WTC11 (cell line): ENCODE data around the gene NAALADL2. TPM values are rescaled to one million over a fixed set of nuclear protein-coding genes. Genes with fewer than 3 reads are reported as not detected.
"Not testable (repeated sequence)": the region's sequence is repeated elsewhere in the genome, so short reads cannot be mapped to it uniquely, and the experiment has no call there.

ENCODE experiments used
- ATAC-seq: fragments of 200-7000 bp; cut with Tn5 transposase; 2 replicates; pipeline ENCODE4 v1.10.0; 2021; ENCODE audit warnings: mild to moderate bottlenecking, moderate library complexity
- CTCF ChIA-PET: fragments of 300-600 bp; sonication (Branson Sonifier 250); formaldehyde crosslinking; loops from one replicate; lab custom pipeline; 2021; ENCODE audit warnings: antibody characterized with exemption; lab: Charles Lee
- POLR2A ChIA-PET: fragments of 350-600 bp; sonication (Branson Sonifier 250); formaldehyde crosslinking; loops from one replicate; lab custom pipeline; 2021; ENCODE audit warnings: antibody characterized with exemption; lab: Charles Lee
- DNase-seq: peaks from one replicate; pipeline ENCODE4 v3.0.0; 2021; ENCODE audit warnings: low spot score
- H3K27ac Mint-ChIP-seq: 2 replicates; pipeline ENCODE4 v1.8.0; 2021; ENCODE audit warnings: mixed read lengths
- H3K27me3 Mint-ChIP-seq: 2 replicates; pipeline ENCODE4 v1.8.0; 2021; ENCODE audit warnings: low read depth, mild to moderate bottlenecking, moderate library complexity, mixed read lengths
- H3K36me3 Mint-ChIP-seq: 2 replicates; pipeline ENCODE4 v1.8.0; 2021; ENCODE audit warnings: mixed read lengths
- H3K4me1 Mint-ChIP-seq: 2 replicates; pipeline ENCODE4 v1.8.0; 2022; ENCODE audit warnings: mixed read lengths
- H3K4me3 Mint-ChIP-seq: 2 replicates; pipeline ENCODE4 v1.8.0; 2021; ENCODE audit warnings: mild to moderate bottlenecking, moderate library complexity, mixed read lengths
- H3K9me3 Mint-ChIP-seq: 2 replicates; pipeline ENCODE4 v1.8.0; 2021; ENCODE audit warnings: mixed read lengths
- AR ChIP-seq: fragments of 250-450 bp; sonication (Bioruptor Pico); IDR thresholded peaks from 2 replicates; pipeline ENCODE4 v1.9.0; 2021; ENCODE audit warnings: mild to moderate bottlenecking
- CDX4 ChIP-seq: fragments of 250-450 bp; sonication (Bioruptor Pico); IDR thresholded peaks from 2 replicates; pipeline ENCODE4 v1.9.0; 2021; ENCODE audit warnings: moderate library complexity, mild to moderate bottlenecking, inconsistent platforms, borderline replicate concordance
- ELF4 ChIP-seq: sonication (generic); formaldehyde crosslinking; IDR thresholded peaks from 2 replicates; pipeline ENCODE4 v1.8.1; 2022; ENCODE audit warnings: low read depth, mild to moderate bottlenecking, moderate library complexity, missing genetic modification reagents
- ERG ChIP-seq: fragments of 250-450 bp; sonication (Bioruptor Pico); IDR thresholded peaks from 2 replicates; pipeline ENCODE4 v1.8.0; 2021; ENCODE audit warnings: mild to moderate bottlenecking
- ETV6 ChIP-seq: sonication (generic); formaldehyde crosslinking; IDR thresholded peaks from 2 replicates; pipeline ENCODE4 v1.8.1; 2022; ENCODE audit warnings: mild to moderate bottlenecking, missing genetic modification reagents
- HMGA2 ChIP-seq: fragments of 250-450 bp; sonication (Bioruptor Pico); IDR thresholded peaks from 2 replicates; pipeline ENCODE4 v1.4.0; 2021; ENCODE audit warnings: mild to moderate bottlenecking, moderate library complexity
- JAZF1 ChIP-seq: fragments of 250-450 bp; sonication (Bioruptor Pico); IDR thresholded peaks from 2 replicates; pipeline ENCODE4 v1.9.0; 2021; ENCODE audit warnings: moderate library complexity, mild to moderate bottlenecking, inconsistent platforms
- NFATC4 ChIP-seq: fragments of 250-450 bp; sonication (Bioruptor Pico); IDR thresholded peaks from 2 replicates; pipeline ENCODE4 v1.9.0; 2021; ENCODE audit warnings: mild to moderate bottlenecking
- NR1H2 ChIP-seq: sonication (generic); formaldehyde crosslinking; IDR thresholded peaks from 2 replicates; pipeline ENCODE4 v1.9.0; 2021; ENCODE audit warnings: mild to moderate bottlenecking, moderate library complexity, missing genetic modification reagents
- NR2C2 ChIP-seq: sonication (generic); formaldehyde crosslinking; IDR thresholded peaks from 2 replicates; pipeline ENCODE4 v1.8.0; 2022; ENCODE audit warnings: mild to moderate bottlenecking, missing genetic modification reagents
- NR3C1 ChIP-seq: sonication (generic); formaldehyde crosslinking; conservative IDR thresholded peaks from 2 replicates; pipeline ENCODE4 v1.8.1; 2023; ENCODE audit warnings: low read depth, mild to moderate bottlenecking, missing genetic modification reagents
- OVOL2 ChIP-seq: fragments of 250-450 bp; sonication (Bioruptor Pico); IDR thresholded peaks from 2 replicates; pipeline ENCODE4 v1.9.0; 2021; ENCODE audit warnings: mild to moderate bottlenecking, borderline replicate concordance
- RORB ChIP-seq: fragments of 250-450 bp; sonication (Bioruptor Pico); IDR thresholded peaks from 2 replicates; pipeline ENCODE4 v1.9.0; 2021; ENCODE audit warnings: mild to moderate bottlenecking
- SP1 ChIP-seq: sonication (generic); formaldehyde crosslinking; conservative IDR thresholded peaks from 2 replicates; pipeline ENCODE4 v1.8.1; 2022; ENCODE audit warnings: missing genetic modification reagents
- TEAD4 ChIP-seq: sonication (generic); formaldehyde crosslinking; IDR thresholded peaks from 2 replicates; pipeline ENCODE4 v1.8.0; 2022; ENCODE audit warnings: mild to moderate bottlenecking, missing genetic modification reagents
- ZBTB21 ChIP-seq: sonication (generic); formaldehyde crosslinking; IDR thresholded peaks from 2 replicates; pipeline ENCODE4 v1.8.1; 2023; ENCODE audit warnings: mild to moderate bottlenecking, missing genetic modification reagents, borderline replicate concordance
- ZNF121 ChIP-seq: sonication (generic); formaldehyde crosslinking; IDR thresholded peaks from 2 replicates; pipeline ENCODE4 v1.8.0; 2023; ENCODE audit warnings: missing genetic modification reagents
- ZNF317 ChIP-seq: sonication (generic); formaldehyde crosslinking; IDR thresholded peaks from 2 replicates; pipeline ENCODE4 v1.8.1; 2023; ENCODE audit warnings: low read depth, mild to moderate bottlenecking, moderate library complexity, missing genetic modification reagents, borderline replicate concordance
- ZNF416 ChIP-seq: fragments of 250-450 bp; sonication (Bioruptor Pico); IDR thresholded peaks from 2 replicates; pipeline ENCODE4 v1.9.0; 2021; ENCODE audit warnings: mild to moderate bottlenecking, inconsistent platforms
- ZNF423 ChIP-seq: fragments of 250-450 bp; sonication (Bioruptor Pico); IDR thresholded peaks from 2 replicates; pipeline ENCODE4 v2.1.2; 2022; ENCODE audit warnings: mild to moderate bottlenecking, moderate library complexity
- total RNA-seq: library from RNA; stranded (reverse); gene quantifications from 3 replicates; pipeline ENCODE4 v1.2.3, GENCODE V29; 2021
- TF ChIP-seq, protein P1 (sequence below): sonication (generic); formaldehyde crosslinking; conservative IDR thresholded peaks from 2 replicates; pipeline ENCODE4 v1.8.1; 2022; ENCODE audit warnings: mild to moderate bottlenecking, missing genetic modification reagents
- TF ChIP-seq, protein P2 (sequence below): sonication (generic); formaldehyde crosslinking; IDR thresholded peaks from 2 replicates; pipeline ENCODE4 v1.8.1; 2023; ENCODE audit warnings: mild to moderate bottlenecking, missing genetic modification reagents, moderate library complexity

Gene NAALADL2
- total RNA-seq, 1 experiment from 2014 or later = 1.2 TPM

DNA sequence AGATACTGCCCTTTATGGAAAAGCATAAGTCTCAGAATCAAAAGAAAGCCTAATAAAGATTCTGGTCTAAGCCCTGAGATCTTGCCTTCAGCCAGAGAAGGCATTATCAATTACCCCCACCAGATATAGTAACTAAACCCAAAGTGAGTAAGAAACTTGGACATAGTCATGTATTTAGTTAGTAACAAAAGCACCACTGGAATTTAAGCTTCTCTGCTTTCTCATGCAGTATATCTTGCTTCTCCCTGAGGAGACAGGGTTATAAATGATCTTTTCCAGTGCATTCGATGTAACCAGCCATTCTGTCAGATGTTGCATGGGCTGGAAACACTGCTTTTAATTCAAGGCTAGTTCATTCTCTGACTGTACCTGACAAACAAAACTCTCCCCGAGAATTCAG lies 946.7 kb downstream of the NAALADL2 start (continued):
- TF ChIP-seq CDX4 = no peak
- TF ChIP-seq NFATC4 (CRISPR knock-in tag) = no peak
- TF ChIP-seq ZBTB21 = no peak

DNA sequence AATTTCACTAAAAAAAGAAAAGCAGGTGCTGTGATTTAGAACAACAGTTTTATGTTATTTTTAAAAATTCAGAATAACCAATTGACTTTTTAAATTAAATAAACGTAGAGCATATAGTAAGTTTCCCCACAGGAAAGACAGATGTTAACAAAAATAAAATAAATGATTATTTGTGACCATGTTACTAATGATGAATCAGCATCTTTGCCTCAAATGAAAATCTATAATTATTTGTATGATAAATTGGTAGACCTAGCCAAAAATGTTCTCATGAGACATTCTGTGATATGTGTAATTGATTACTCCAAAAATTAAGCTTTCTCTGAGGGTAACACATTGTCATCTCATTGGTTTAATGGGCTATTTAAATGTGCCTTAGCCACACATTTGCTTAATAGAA lies 948.0 kb downstream of the NAALADL2 start:
- Mint-ChIP-seq H3K27ac (no peak overlapping the region), H3K4me1 (peaks cover 24% of the 10 kb centered on the region), H3K27me3 (no peaks in the 10 kb centered on the region), H3K4me3 (no peak overlapping the region), H3K36me3 (no peaks in the 10 kb centered on the region), H3K9me3 (no peaks in the 10 kb centered on the region)
- ATAC-seq (no peak), DNase-seq (no peak)
- TF ChIP-seq ZNF423 (CRISPR knock-in tag) = no peak
- no peak for TF ChIP-seq RORB
- TF ChIP-seq, protein P1, sequence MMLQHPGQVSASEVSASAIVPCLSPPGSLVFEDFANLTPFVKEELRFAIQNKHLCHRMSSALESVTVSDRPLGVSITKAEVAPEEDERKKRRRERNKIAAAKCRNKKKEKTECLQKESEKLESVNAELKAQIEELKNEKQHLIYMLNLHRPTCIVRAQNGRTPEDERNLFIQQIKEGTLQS (CRISPR knock-in tag) = no peak
- no peak for TF ChIP-seq ELF4
- no peak for TF ChIP-seq AR (CRISPR knock-in tag)
- no peak for TF ChIP-seq ERG (CRISPR knock-in tag)
- TF ChIP-seq NR2C2 (CRISPR knock-in tag) = no peak
- no peak for TF ChIP-seq JAZF1 (CRISPR knock-in tag)
- no peak for TF ChIP-seq NR1H2 (CRISPR knock-in tag)
- ChIA-PET POLR2A (no interaction called here), CTCF (no interaction called here)

GRCh38 chr3:175818811-175819464 lies 959.8 kb downstream of the NAALADL2 start:
- ChIA-PET POLR2A (no interaction called here), CTCF (no interaction called here)
- Mint-ChIP-seq H3K27me3 (0 out of 2 replicates have a peak, but pooled peaks cover 7% of the 10 kb centered on the region), H3K27ac (no peak overlapping the region), H3K9me3 (peaks cover 49% of the 10 kb centered on the region), H3K36me3 (peaks cover 46% of the 10 kb centered on the region), H3K4me3 (no peak overlapping the region), H3K4me1 (peaks cover 33% of the 10 kb centered on the region)
- TF ChIP-seq OVOL2 (CRISPR knock-in tag) (no peak), NR3C1 (CRISPR knock-in tag) (no peak), ZNF121 (CRISPR knock-in tag) (no peak), TEAD4 (CRISPR knock-in tag) (no peak), ETV6 (CRISPR knock-in tag) (no peak), SP1 (no peak), AR (CRISPR knock-in tag) (no peak), ZNF317 (no peak), HMGA2 (CRISPR knock-in tag) (no peak), NFATC4 (CRISPR knock-in tag) (no peak), RORB (no peak), ZNF416 (CRISPR knock-in tag) (no peak)
- TF ChIP-seq, protein P2, sequence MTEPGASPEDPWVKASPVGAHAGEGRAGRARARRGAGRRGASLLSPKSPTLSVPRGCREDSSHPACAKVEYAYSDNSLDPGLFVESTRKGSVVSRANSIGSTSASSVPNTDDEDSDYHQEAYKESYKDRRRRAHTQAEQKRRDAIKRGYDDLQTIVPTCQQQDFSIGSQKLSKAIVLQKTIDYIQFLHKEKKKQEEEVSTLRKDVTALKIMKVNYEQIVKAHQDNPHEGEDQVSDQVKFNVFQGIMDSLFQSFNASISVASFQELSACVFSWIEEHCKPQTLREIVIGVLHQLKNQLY (CRISPR knock-in tag) = no peak
- ATAC-seq (no peak), DNase-seq (no peak)

GRCh38 chr3:175822766-175823491 lies 963.8 kb downstream of the NAALADL2 start:
- CTCF ChIA-PET = interaction anchor here (0.8 kb wide), 1 partner anchor 118 kb away, joined by 3 read pairs; no protein-coding TSS in a partner anchor
- Mint-ChIP-seq H3K4me3 (peak overlapping the region; percentile 42), H3K9me3 (peaks cover 54% of the 10 kb centered on the region), H3K36me3 (peaks cover 48% of the 10 kb centered on the region), H3K27ac (peak overlapping the region; percentile 99), H3K4me1 (peaks cover 54% of the 10 kb centered on the region)
- DNase-seq (peak; percentile 21), ATAC-seq (peak; percentile 64)
- POLR2A ChIA-PET, H3K27me3 Mint-ChIP-seq: not testable (repeated sequence)
